Thoracic aorta (tissue), 2 donors: ENCODE data around the gene SLC6A3. TPM values are rescaled to one million over a fixed set of nuclear protein-coding genes. Genes with fewer than 3 reads are reported as not detected.

Experiments used
- ATAC-seq: fragments of 150-250 bp; one replicate; pipeline ENCODE4 v1.8.0; 2017; ENCODE audit warnings: low read depth; ENCODE audit not compliant: insufficient number of reproducible peaks, low FRiP score
- DNase-seq: peaks from one replicate; pipeline ENCODE4 v3.0.0-alpha.2; 2020; ENCODE audit warnings: low spot score
- H3K27ac ChIP-seq, 2 donors: fragments of 200-600 bp; sonication (generic); 1 replicate in 1 of 2; 2 replicates in 1 of 2; pipeline ENCODE4 v1.5.1; 2016; ENCODE audit warnings: mild to moderate bottlenecking in 2 of 2, moderate library complexity in 2 of 2
- H3K27me3 ChIP-seq: fragments of 200-600 bp; sonication (generic); replicated peaks from 2 replicates; pipeline ENCODE4 v1.6.0; 2016; ENCODE audit warnings: mild to moderate bottlenecking; ENCODE audit not compliant: insufficient read depth
- H3K36me3 ChIP-seq: fragments of 200-600 bp; sonication (generic); one replicate; pipeline ENCODE4 v1.5.1; 2016
- H3K4me1 ChIP-seq, 2 donors: fragments of 200-600 bp; sonication (generic); 1 replicate in 1 of 2; 2 replicates in 1 of 2; pipeline versions ENCODE4 v1.5.1 to v1.6.0; 2016; ENCODE audit warnings: low read depth in 2 of 2, mild to moderate bottlenecking in 1 of 2; ENCODE audit not compliant: control insufficient read depth in 1 of 2
- H3K4me3 ChIP-seq: fragments of 200-600 bp; sonication (generic); 2 replicates; pipeline ENCODE4 v1.5.1; 2016; ENCODE audit warnings: mild to moderate bottlenecking
- H3K9me3 ChIP-seq: fragments of 200-600 bp; sonication (generic); 2 replicates; pipeline ENCODE4 v1.5.1; 2016
- total RNA-seq, 2 donors: library from RNA; depleted of rRNA; stranded (reverse); fragments of >200 nt; gene quantifications; one replicate each; pipeline versions ENCODE4 v1.1.0 to v1.2.3, GENCODE V29; 2016
- TF ChIP-seq, protein P1 (sequence below): fragments of 200-600 bp; sonication (generic); IDR thresholded peaks from one replicate; pipeline ENCODE4 v1.5.1; 2019; ENCODE audit warnings: antibody characterized with exemption

The SLC6A3 gene
- total RNA-seq, 2 donors from 2014 or later, result 0.14 TPM; not detected in 1

DNA sequence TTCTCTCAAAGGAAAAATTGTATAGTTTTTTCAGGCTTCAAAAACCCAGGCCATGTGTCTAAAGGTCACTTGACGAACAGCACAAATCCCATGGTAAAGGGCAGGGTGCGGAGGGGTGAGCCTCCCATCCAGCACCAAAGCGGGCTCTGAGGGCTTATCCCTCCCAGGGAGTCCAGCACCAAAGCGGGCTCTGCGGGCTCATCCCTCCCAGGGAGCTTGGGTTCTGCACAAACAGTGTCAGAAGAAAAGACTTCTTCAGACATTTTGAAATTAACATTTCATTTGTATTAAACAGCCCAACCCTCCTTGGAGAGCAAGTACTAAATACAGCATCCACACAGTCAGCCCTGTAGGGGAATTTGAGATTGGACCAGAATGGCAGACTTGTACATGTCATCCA, 57.4 kb downstream of the SLC6A3 start:
- Histone ChIP-seq H3K4me1 (peaks cover 3 to 5% of the 10 kb centered on the region in 2 donors), H3K27me3 (no peaks in the 10 kb centered on the region), H3K4me3 (no peak overlapping the region), H3K27ac (no peak overlapping the region), H3K36me3 (no peaks in the 10 kb centered on the region), H3K9me3 (no peaks in the 10 kb centered on the region)
- TF ChIP-seq, protein P1, sequence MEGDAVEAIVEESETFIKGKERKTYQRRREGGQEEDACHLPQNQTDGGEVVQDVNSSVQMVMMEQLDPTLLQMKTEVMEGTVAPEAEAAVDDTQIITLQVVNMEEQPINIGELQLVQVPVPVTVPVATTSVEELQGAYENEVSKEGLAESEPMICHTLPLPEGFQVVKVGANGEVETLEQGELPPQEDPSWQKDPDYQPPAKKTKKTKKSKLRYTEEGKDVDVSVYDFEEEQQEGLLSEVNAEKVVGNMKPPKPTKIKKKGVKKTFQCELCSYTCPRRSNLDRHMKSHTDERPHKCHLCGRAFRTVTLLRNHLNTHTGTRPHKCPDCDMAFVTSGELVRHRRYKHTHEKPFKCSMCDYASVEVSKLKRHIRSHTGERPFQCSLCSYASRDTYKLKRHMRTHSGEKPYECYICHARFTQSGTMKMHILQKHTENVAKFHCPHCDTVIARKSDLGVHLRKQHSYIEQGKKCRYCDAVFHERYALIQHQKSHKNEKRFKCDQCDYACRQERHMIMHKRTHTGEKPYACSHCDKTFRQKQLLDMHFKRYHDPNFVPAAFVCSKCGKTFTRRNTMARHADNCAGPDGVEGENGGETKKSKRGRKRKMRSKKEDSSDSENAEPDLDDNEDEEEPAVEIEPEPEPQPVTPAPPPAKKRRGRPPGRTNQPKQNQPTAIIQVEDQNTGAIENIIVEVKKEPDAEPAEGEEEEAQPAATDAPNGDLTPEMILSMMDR, result no peak
- DNase-seq, result no peak
- no peak for ATAC-seq

DNA sequence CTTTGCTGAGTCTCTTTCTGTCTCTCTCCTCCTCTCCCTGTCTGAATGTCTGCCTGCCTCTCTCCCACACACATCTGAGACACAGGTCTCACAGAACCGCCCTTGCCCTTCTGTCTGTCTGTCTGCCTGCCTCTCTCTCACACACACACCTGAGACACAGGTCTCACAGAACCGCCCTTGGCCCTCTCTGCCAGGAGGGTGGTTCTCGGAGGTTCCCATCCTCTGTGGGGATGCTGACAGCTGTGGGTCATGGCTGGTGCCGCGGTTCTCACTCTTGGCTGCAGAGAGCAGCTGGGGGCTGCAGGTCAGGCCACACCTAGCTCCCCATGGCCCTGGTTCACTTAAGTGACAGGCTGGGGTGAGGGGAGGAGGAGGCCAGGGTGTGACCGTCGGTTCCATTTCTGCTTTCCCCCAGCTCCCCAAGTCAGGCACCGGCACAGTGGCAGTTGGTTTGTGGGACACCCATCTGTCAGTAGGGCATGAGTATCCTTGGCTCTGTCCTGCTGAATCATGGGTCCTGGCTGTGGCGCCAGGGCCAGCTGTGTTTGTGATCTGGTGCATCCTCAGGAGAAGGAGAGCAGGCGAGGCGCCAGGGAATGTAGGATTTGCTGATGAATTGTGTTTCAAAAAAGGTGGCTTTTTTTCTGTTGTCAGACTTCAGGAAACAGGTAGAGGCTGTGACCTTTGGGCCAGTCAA, 58.0 kb downstream of the SLC6A3 start:
- no peaks in the 10 kb centered on the region for H3K27me3 ChIP-seq
- DNase-seq, result no peak

GRCh38 chr5:1386274-1386717, 58.9 kb downstream of the SLC6A3 start:
- ATAC-seq (no peak), DNase-seq (no peak)
- H3K9me3 ChIP-seq, result no peaks in the 10 kb centered on the region
- H3K27me3 ChIP-seq, result no peaks in the 10 kb centered on the region
- peak overlapping the region; percentile 72 for H3K4me3 ChIP-seq
- TF ChIP-seq, protein P1, result no peak
- no peaks in the 10 kb centered on the region for H3K36me3 ChIP-seq
- peak overlapping the region in 1 of 2 donors; percentile 18 for H3K27ac ChIP-seq
- H3K4me1 ChIP-seq, result peaks cover 3 to 5% of the 10 kb centered on the region in 2 donors

More for the DNA sequence above, 58.0 kb downstream of the SLC6A3 start:
- TF ChIP-seq, protein P1, result no peak
- Histone ChIP-seq H3K9me3 (no peaks in the 10 kb centered on the region), H3K36me3 (no peaks in the 10 kb centered on the region), H3K4me1 (peaks cover 3 to 5% of the 10 kb centered on the region in 2 donors), H3K27ac (no peak overlapping the region), H3K4me3 (no peak overlapping the region)
- no peak for ATAC-seq

DNA sequence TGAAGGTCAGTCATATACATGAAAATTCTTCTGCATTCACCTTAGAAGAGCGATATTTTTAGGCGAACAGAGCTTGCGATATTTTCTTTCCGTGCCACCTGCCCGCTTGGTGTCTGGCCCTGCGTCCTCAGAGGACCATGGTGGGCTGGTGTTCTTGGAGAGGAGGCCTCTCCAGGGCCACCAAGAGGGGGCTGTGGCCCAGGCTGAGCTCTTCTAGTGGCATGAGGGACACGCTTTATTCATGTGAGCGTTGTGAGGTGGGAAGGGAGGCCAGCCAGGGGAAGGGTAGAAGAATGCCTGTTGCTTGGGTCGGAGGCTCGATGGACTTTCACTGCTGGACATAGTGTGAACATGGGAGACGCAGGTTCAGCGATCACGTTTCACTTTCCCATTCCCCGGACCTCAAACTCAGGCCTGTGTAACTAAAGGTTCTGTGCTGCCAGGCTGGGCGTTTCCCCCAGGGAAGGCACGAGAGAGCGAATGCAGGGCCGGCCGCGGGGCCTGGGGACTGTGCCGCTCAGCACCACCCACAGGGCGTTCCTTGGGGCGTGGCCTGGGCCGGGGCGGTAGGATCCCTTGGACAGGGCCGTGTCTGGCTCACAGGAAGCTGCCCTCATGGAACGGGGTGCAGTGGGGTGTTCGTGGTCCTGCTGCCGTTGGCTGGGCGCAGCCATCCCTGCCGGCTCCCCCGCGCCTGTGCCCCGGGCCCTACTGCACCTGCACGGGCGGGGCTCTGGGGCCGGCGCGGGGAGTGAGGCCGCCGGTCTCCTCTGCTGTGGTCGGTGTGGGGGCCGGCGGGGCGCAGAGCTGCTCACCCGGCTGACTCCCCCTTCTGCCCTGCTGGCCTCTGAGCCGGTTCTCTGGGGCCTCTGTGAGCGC, 59.6 kb downstream of the SLC6A3 start:
- Histone ChIP-seq H3K4me3 (peak overlapping the region; percentile 72), H3K9me3 (no peaks in the 10 kb centered on the region), H3K4me1 (peaks cover 3 to 9% of the 10 kb centered on the region in 2 donors), H3K27ac (peak overlapping the region in 1 of 2 donors; percentile 18), H3K36me3 (no peaks in the 10 kb centered on the region), H3K27me3 (no peaks in the 10 kb centered on the region)
- DNase-seq, result peak; percentile 25
- TF ChIP-seq, protein P1, result no peak
- peak; percentile 41 for ATAC-seq

DNA sequence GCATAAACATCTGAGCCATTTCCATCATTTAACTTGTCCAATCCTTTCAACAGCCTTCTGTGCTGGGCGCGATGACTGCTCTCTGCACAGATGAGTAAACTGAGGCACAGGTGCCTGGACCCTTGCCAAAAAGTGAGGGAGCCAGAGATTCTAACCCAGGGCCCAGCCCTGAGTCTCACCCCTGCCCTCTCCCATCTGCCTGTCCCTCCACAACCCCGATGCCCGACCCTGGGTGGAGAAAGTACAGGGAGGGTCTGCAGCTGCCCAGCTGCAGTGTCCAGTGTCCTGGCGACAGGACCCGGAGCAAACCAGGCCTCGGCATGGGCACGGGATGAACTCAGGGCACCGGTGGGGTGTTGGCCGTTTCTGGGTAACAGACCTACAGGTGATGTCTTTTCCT, 60.7 kb downstream of the SLC6A3 start:
- no peak overlapping the region for H3K27ac ChIP-seq
- ATAC-seq (no peak), DNase-seq (no peak)
- no peak overlapping the region for H3K4me3 ChIP-seq
- no peaks in the 10 kb centered on the region for H3K9me3 ChIP-seq
- H3K27me3 ChIP-seq, result no peaks in the 10 kb centered on the region
- no peaks in the 10 kb centered on the region for H3K36me3 ChIP-seq
- TF ChIP-seq, protein P1, result no peak
- H3K4me1 ChIP-seq, result peaks cover 3 to 16% of the 10 kb centered on the region in 2 donors
